Vagina (tissue), 2 donors: Measurements from ENCODE around the gene JAG2. TPM values are rescaled to one million over a fixed set of nuclear protein-coding genes. Genes with fewer than 3 reads are reported as not detected.

Experiments
- DNase-seq, 2 donors: peaks; one replicate each; pipeline ENCODE4 v3.0.0-alpha.2; 2017; ENCODE audit errors: extremely low spot score in 2 of 2
- H3K27ac ChIP-seq: fragments of 200-600 bp; sonication (generic); one replicate; pipeline ENCODE4 v1.5.1; 2019
- H3K27me3 ChIP-seq: fragments of 200-600 bp; sonication (generic); one replicate; pipeline ENCODE4 v1.5.1; 2019
- H3K36me3 ChIP-seq, 2 donors: fragments of 200-600 bp; sonication (generic); one replicate each; pipeline ENCODE4 v1.5.1; 2017 to 2019
- H3K4me1 ChIP-seq: fragments of 200-600 bp; sonication (generic); one replicate; pipeline ENCODE4 v1.5.1; 2019
- H3K4me3 ChIP-seq, 2 donors: fragments of 200-600 bp; sonication (generic); 1 replicate in 1 of 2; 2 replicates in 1 of 2; pipeline ENCODE4 v1.5.1; 2016 to 2019
- H3K9me3 ChIP-seq: fragments of 200-600 bp; sonication (generic); one replicate; pipeline ENCODE4 v1.5.1; 2019
- POLR2A ChIP-seq, 2 donors: fragments of 450-650 bp; IDR thresholded peaks; one replicate each; pipeline ENCODE4 v1.6.1; 2017; ENCODE audit warnings: antibody characterized with exemption in 2 of 2, mild to moderate bottlenecking in 2 of 2, moderate library complexity in 2 of 2
- POLR2AphosphoS5 ChIP-seq, 2 donors: sonication (generic); formaldehyde crosslinking; IDR thresholded peaks; one replicate each; pipeline ENCODE4 v1.9.0; 2017; ENCODE audit warnings: antibody characterized with exemption in 2 of 2, mild to moderate bottlenecking in 2 of 2, low read depth in 1 of 2; ENCODE audit not compliant: insufficient read depth in 1 of 2
- intact Hi-C: fragments of 100-400 bp; cut with DNase I; formaldehyde crosslinking; loops from one replicate; pipeline ENCODE4 v1.15.1; 2023
- total RNA-seq: library from RNA; depleted of rRNA; stranded (reverse); fragments of >200 nt; gene quantifications from one replicate; pipeline ENCODE4 v1.2.3, GENCODE V29; 2016
- TF ChIP-seq, protein P1 (sequence below), 3 experiments: fragments of 450-650 bp in 2 of 3; fragments of 200-600 bp in 1 of 3; sonication (generic) in 1 of 3; IDR thresholded peaks; one replicate each; pipeline ENCODE4 v1.5.1; 2017 to 2019; ENCODE audit warnings: antibody characterized with exemption in 3 of 3, mild to moderate bottlenecking in 2 of 3, moderate library complexity in 2 of 3

The JAG2 gene
- total RNA-seq, 1 donor from 2014 or later, result 17.7 TPM

DNA sequence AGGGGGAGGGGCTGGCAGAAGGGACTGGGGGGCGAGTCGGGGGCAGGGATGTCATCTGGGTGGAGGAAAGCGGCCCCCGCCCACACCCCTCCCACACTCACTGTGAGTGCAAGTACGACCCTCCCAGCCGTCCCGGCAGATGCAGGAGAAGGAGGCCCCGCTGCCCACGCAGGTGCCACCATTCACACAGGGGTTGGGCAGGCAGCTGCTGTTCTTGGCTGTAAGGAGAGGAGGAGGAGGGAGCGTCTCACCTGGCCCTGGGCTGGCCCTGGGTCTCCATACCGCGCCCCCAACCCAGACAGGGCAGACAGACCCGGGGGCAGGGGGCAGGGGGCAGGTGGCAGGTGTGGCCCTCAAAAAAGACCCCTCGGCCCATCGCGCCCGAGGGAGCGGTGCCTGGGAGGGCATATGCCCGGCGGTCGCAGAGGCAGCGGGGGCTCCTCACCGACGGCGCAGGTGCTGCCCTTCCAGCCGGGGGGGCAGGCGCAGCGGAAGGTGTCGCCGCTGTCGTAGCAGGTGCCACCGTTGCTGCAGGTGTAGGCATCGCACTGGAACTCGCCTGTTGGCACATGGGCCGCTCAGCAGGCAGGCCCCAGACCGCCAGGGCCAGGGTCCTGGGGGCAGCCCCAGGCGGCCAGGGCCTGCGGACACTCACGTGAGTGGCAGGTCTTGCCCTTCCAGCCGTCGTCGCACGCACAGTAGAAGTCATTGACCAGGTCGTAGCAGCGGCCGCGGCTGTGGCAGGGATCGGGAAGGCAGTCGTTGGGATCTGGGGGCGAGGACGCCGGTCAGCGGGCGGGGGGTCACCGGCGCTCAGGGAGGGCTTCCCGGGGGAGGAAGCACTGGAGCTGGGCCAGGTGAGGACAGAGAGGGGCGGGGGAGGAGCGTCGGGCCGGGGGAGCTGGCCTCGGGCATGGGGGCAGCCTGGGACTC is 20.6 kb downstream of the JAG2 start:
- no peak for DNase-seq
- H3K36me3 ChIP-seq, result no peaks in the 10 kb centered on the region
- intact Hi-C loops, result no loop called here
- no peak for TF ChIP-seq POLR2AphosphoS5 (IDR thresholded peaks at IDR 0.05; ENCODE audit: insufficient read depth in 1 of 2, low read depth in 1 of 2)
- H3K27ac ChIP-seq, result no peak overlapping the region
- H3K4me1 ChIP-seq, result no peaks in the 10 kb centered on the region
- H3K9me3 ChIP-seq, result no peaks in the 10 kb centered on the region
- no peak overlapping the region for H3K4me3 ChIP-seq
- H3K27me3 ChIP-seq, result no peaks in the 10 kb centered on the region

DNA sequence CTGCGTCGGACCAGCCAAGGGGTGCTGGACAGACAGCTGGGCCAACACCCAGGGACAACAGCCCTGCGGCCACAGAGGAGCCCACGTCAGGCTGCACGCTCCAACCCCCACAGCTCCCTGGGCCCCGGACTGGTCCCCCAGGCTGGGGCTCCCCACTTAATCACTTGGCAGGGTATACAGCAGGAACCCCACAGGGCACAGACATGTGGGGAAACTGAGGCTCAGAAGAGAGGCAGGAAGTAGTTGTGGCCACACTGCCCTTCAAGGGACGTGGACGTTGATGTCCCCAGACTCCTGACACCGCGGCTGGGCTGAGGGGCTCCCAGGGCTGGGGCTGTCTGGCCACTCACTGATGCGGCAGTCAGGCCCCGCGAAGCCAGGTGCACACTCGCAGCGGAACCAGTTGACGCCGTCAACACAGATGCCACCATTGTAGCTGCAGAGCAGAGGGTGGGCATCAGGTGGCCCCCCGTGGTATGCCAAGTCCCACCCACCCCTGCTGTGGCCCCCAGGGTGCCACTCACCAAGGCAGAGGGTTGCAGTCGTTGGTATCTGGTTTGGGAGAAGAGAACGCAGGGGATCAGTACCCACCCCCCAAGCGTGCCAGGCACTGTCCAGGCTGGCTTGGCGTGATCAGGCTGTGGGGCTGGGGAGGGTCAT is 21.5 kb downstream of the JAG2 start:
- no peak for DNase-seq
- intact Hi-C loops, result no loop called here
- H3K36me3 ChIP-seq, result no peaks in the 10 kb centered on the region

DNA sequence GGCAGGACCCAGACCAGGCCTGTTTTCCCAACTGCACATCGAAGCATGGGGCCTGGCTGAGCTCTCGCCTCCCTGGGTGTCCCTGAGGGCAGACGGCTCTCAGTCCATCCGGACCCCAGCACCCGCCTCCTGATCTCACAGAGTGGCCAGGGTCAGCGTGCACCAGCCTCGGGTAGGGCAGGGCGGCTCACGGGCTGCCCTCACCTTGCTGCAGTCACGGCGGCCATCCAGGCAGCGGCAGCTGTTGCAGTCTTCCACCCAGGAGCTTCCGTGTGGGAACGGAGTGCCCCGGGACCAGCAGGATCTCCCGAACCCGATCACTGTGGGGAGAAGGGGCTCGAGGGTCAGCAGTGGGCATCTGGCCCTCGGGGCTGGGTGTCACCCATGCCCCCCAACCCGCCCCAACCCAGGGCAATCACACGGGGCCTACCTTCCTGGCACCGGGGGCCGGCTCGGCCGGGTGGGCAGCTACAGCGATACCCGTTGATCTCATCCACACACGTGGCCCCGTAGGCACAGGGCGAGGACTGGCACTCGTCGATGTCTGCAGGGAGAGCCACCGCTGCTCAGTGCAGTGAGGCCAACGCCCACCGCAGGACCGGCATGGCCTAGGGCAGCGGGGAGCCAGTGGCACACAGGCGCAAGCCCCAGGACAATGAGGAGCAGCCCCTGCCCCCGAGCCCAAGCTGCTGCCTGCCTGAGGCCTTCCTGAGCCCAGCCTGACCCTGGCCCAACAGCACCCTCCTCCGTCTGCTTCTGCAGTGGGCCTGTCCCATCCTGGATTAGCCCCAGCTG is 22.2 kb downstream of the JAG2 start:
- no peaks in the 10 kb centered on the region for H3K9me3 ChIP-seq
- no peak overlapping the region for H3K4me3 ChIP-seq
- intact Hi-C loops, result no loop called here
- no peaks in the 10 kb centered on the region for H3K36me3 ChIP-seq
- no peak for DNase-seq
- no peaks in the 10 kb centered on the region for H3K4me1 ChIP-seq
- TF ChIP-seq, protein P1, sequence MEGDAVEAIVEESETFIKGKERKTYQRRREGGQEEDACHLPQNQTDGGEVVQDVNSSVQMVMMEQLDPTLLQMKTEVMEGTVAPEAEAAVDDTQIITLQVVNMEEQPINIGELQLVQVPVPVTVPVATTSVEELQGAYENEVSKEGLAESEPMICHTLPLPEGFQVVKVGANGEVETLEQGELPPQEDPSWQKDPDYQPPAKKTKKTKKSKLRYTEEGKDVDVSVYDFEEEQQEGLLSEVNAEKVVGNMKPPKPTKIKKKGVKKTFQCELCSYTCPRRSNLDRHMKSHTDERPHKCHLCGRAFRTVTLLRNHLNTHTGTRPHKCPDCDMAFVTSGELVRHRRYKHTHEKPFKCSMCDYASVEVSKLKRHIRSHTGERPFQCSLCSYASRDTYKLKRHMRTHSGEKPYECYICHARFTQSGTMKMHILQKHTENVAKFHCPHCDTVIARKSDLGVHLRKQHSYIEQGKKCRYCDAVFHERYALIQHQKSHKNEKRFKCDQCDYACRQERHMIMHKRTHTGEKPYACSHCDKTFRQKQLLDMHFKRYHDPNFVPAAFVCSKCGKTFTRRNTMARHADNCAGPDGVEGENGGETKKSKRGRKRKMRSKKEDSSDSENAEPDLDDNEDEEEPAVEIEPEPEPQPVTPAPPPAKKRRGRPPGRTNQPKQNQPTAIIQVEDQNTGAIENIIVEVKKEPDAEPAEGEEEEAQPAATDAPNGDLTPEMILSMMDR (IDR thresholded peaks at IDR 0.05), result no peak
- TF ChIP-seq POLR2A (IDR thresholded peaks at IDR 0.05) (no peak), POLR2AphosphoS5 (IDR thresholded peaks at IDR 0.05; ENCODE audit: insufficient read depth in 1 of 2, low read depth in 1 of 2) (no peak)
- no peaks in the 10 kb centered on the region for H3K27me3 ChIP-seq
- no peak overlapping the region for H3K27ac ChIP-seq

More for the DNA sequence above, 21.5 kb downstream of the JAG2 start:
- TF ChIP-seq POLR2AphosphoS5 (IDR thresholded peaks at IDR 0.05; ENCODE audit: insufficient read depth in 1 of 2, low read depth in 1 of 2) (no peak), POLR2A (IDR thresholded peaks at IDR 0.05) (no peak)
- TF ChIP-seq, protein P1 (IDR thresholded peaks at IDR 0.05), result no peak
- no peaks in the 10 kb centered on the region for H3K4me1 ChIP-seq
- H3K27ac ChIP-seq, result no peak overlapping the region
- no peak overlapping the region for H3K4me3 ChIP-seq
- H3K9me3 ChIP-seq, result no peaks in the 10 kb centered on the region
- no peaks in the 10 kb centered on the region for H3K27me3 ChIP-seq

DNA sequence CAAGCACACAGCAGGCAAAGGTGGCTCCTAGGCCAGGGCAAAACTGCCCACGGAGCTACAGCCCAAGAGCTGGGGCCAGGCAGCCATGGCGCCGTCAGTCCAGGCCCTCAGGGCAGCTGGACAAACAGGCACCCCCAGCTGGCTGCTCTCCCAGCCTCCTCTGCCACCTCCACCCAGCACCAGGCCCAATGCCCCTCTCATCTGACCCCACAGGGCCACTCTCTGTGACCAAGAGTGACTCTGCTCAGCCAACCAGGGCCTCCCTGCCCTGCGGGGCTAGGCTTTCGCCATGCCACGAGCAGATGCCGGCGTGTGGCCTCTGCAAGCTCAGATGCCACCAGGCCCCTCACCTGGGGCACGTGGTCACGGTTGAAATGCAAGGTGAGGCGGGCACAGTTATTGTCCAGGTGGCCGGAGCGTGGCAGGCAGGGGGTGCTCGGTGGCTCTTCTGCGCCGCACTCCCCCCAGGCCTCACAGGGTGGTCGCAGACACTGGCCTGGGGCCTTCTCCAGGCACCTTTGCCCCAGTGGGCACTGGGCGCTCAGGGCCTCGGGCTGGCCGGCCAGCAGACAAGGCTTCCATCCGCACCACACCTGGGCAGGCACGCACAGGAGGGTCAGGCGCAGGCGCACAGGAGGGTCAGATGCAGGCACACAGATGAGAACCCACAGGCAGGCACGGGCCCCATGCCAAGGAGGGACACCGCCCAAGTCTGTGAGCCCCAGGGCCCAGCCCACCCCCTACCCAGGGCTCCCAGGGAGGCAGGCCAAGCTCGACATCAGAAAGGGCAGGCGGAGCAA is 23.0 kb downstream of the JAG2 start:
- no peaks in the 10 kb centered on the region for H3K36me3 ChIP-seq
- no peaks in the 10 kb centered on the region for H3K9me3 ChIP-seq
- intact Hi-C loops, result no loop called here
- TF ChIP-seq POLR2A (IDR thresholded peaks at IDR 0.05), result no peak
- TF ChIP-seq, protein P1 (IDR thresholded peaks at IDR 0.05), result no peak
- no peak for TF ChIP-seq POLR2AphosphoS5 (IDR thresholded peaks at IDR 0.05; ENCODE audit: insufficient read depth in 1 of 2, low read depth in 1 of 2)
- no peak for DNase-seq
- no peak overlapping the region for H3K27ac ChIP-seq
- H3K27me3 ChIP-seq, result no peaks in the 10 kb centered on the region
- H3K4me1 ChIP-seq, result no peaks in the 10 kb centered on the region
- no peak overlapping the region for H3K4me3 ChIP-seq
